HG03521 (cell line): ENCODE measurements around the gene NSFL1C.
"Not testable (repeated sequence)": the region's sequence is repeated elsewhere in the genome, so short reads cannot be mapped to it uniquely, and the experiment has no call there.

Experiments used
- ATAC-seq: cut with Tn5 transposase; IDR thresholded peaks from one replicate; pipeline ENCODE4 v1.9.1; 2021; ENCODE audit warnings: mild to moderate bottlenecking, moderate library complexity; ENCODE audit not compliant: unreplicated experiment

Gene NSFL1C

DNA sequence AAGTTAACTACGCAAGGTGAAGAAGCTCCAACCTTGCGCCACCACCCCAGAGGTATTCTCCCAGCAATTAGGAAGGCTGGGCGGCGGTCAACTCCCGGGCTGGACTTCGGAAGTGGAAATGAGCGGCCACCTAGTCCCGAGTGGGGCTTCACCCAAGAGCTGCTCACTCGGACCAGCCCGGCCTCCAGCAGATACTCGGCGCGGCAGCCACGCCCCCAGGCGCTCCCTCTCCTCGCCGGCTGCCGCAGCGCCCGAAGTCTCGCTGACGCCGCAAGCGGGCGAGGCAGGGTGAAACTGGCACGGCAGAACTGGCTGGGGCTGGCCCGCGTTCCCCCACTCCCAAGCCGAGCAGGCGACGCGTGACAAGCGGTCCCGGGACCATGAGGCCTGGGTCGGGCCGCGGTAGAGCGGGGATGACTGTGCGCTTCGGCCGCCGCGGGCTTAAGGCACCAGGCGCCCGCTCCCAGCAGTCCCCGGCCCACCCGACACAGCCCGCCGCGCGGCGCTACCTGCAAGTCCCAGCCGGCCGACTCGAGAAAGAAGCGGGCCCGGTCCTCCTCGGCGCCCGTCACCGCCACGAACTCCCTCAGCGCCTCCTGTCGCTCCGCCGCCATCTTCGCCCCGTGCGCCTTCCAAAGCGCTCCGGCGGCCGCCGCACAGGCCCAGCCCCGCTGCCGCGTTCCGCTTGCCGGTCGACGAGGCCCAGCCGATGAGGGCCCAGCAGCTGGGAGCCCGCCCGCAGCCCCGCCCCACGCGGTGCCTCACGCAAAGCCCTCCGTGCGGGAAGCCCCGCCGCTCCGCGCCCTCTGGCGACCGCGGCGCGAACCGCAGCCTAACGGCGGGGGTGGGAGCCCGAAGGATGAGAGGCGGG is at the start of gene NSFL1C:
Gene NSFL1C (minus strand): TSS at position 639 of the 871 bp plus-strand sequence. CDS start 25 bp downstream, at position 614.
- peak; percentile 88 for ATAC-seq

DNA sequence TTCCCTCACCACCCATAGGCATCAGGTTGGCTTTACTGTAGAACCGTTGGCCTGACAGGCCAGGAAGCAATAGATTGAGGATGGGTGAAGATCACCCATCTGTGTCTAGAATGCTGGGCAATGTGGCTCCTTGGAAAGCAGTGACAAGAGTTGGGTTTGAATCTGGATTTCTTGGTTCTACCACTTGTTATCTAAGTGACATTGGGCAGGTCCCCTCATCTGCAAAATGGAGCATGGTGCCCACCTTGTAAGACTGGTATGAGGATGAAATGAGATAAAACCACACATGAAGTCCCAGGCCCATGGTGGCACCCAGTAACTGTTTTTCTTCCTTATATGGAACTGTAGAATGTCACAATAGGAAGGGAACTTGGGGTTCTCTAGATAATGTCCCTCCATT is 47.2 kb upstream of the NSFL1C start:
- ATAC-seq: no peak

DNA sequence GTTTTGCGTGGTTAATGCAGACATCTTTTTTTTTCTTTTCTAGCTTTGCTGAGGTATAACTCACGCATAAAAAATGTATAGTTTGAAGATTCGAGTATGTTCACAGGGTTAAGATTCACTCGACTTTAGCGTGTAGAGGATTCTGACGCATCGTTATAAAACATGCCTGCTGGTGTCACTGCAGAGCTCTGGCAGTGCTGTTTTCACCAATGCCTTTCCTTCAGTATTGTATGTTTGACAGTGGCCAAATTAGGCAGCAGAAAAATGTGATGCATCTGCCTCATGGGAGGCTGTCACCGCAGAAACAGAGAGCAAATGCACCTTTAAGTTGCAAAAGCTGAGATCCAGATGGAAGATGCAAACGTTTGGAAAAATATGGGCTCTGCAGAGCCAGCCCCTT is 42.6 kb upstream of the NSFL1C start:
- no peak for ATAC-seq

DNA sequence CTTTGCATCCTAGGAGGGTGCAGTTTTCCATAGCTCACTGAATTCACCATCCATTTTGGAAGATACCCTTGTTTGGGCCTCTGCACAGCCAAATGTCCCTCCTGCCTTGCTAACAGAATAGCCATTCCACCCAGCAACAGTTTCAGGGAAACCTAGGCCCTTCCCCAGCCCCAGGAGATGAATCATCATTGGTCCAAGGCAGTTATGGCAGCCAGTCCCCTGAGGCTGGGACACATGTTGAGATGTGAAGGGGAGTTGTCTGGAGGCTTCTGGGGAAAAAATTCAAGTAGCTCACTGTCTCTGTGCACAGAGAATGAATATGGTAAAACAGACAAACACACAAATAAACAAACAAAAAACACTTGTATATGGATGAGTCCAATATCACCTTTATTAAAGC is 41.9 kb upstream of the NSFL1C start:
- ATAC-seq: no peak

DNA sequence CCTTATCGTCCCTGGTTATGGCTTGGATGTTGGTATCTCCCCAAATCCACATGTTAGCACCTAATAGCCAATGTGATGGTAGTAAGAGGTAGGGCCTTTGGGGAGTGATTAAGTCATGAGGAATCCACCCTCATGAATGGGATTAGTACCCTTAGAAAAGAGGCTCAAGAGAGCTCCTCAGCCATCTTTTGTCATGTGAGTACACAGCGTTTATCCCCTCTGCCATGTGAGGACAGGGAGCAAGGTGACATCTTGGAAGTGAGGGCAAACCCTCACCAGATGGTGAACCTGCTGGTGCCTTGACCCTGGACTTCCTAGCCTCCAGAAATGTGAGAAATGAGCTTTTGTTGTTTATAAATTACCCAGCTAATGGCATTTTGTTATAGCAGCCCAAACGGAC is 40.6 kb upstream of the NSFL1C start:
- ATAC-seq: no peak

DNA sequence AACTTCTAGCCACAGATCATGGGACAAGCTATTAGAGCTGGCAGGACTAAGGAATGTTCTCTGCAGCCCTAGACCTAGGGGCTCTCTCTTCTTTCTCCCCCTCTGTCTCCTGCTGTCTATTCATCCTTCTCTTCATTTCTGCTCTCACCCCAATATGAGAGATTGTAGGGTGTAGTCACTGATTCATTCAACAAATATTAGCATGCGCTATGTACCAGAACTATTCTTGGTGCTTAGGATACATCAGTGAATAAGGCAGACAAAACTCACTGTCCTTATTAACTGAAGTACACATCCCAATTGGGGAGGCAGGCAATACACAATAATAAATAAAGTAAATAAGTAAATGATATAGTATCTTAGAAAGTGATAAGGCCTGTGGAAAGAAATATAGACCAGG is 39.2 kb upstream of the NSFL1C start:
- ATAC-seq: no peak

DNA sequence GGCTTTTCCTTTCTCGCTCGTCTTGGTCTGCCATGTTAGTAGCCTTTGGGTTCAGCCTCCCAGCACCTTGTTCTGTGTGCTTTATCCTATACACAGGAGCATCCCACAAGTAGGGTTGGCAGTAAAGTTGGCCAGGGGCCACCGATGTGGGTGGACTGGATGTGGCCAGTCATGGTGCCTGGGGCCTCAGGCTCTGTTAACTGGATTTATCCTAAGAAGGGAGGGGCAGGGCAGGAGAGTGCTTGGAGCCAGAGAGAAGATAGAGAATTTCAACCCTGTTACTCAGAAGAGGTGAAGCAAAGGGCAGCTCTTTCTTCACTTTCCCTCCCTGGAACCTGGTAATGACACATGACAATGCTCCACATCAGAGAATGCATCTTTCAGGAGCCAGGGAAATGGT is 38.7 kb upstream of the NSFL1C start:
- ATAC-seq: no peak

DNA sequence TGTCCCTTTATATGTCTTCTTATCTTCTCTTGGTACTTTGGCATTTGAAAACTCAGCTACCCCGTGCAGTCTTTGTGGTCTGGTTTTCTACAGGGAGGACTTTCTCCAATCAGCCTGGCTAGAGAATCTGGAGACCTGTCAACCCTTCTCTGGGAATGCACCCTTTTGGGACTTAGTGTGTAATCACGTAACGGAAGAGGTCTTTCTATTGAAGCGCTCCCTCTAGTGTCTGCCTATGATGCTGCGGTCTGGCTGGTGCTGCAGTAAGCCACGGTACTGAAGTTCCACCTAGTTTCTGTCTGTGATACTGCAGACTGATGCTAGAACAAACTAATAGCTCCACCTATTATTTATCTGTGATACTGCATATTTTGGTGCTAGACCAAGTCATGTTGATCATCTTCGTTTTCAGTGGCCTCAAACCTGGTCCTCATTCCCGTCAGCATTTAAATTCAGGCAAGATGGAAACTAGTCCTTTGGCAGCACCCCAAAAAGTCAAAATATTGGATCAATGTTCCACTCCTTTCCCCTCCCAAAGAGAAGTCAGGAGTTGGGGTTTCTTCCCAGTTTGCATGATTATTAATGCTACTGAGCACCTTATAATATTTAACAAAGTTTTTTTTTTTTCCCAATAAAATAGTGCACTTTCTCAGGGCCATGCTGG is 37.0 kb upstream of the NSFL1C start:
- ATAC-seq: peak; percentile 95

DNA sequence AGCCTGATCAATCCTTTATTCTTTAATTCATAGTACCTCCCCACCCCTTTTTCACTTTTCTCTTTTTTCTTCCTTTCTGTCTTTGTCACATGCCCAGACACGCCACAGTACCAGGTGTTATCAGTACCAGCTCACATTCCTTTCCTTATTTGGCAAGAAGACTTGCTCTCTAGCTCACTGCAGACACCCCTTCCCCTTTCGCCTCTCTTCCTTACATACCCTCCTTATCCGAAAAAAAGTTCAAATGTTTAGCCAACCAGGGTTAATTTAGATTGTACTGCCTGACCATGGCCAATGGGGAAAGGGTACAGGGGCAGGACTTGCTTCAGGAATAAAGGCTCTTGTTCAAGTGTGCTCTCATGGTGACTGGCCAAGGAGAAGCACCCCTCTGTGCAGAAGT is 33.8 kb upstream of the NSFL1C start:
- ATAC-seq: no peak

DNA sequence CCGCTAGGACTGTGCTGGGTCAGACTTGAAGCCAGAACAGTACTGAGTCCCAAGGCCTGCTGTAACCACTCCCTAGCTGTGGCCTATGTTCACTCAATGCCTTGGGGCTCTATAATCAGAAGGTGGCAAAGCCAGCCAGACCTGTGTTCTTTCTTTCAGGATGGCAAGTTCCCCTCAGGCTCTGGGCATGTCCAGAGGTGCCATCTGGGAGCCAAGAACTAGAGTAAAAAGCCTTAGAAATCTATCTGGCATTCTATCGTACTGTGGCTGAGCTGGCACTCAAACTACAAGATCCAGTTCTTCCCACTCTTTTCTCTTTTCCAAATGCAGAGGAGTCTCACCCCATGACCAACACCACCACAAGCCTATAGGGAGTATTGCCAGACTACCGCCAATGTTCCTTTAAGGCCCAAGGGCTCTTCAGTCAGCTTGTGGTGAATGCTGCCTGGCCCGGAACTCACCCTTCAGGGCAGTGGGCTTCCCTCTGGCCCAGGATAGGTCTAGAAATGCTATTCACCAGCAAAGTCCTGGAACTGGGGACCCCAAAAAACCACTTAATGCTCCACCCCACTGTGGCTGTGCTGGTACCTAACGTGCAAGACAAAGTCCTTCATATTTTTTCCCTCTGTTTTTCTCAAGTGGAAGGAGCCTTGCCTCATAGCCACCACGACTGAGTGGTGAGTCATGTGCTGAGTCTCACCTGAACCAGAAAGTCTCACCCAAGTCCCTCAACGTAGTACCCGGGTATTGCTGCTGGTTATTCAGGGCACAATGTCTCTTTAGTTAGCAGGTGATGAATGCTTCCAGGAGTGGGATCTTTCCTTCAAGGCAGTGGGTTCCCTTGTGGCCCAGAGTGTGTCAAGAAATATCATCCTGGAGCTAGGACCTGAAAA is 33.1 kb upstream of the NSFL1C start:
- no peak for ATAC-seq

DNA sequence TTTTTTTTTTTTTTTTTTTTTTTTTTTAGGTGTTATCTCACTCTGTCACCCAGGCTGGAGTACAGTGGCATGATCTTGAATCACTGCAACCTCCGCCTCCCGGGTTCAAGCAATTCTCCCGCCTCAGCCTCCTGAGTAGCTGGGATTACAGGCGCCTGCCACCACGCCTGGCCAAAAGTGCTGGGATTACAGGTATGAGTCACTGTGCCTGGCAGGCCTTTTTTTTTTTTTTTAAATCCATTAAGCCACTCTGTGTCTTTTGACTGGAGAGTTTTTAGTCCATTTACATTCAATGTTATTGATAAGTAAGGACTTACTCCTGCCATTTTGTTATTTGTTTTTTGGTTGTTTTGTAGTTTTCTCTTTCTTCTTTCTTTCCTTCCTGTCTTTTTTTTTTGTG is 30.7 kb upstream of the NSFL1C start:
- ATAC-seq: not testable (repeated sequence)

DNA sequence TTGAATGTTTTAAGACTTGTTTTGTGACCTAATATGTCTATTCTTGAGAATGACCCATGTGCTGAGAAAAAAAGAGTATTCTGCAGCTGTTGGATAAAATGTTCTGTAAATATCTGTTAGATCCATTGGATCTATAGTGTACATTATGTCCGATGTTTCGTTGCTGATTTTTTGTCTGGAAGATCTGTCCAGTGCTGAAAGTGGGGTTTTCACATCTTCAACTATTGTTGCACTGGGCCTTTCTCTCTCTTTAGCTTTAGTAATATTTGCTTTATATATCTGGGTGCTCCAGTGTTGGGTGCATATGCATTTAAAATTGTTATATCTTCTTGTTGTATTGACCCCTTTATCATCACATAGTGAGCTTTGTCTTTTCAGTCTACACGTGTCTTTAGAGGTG is 30.3 kb upstream of the NSFL1C start:
- ATAC-seq: no peak

DNA sequence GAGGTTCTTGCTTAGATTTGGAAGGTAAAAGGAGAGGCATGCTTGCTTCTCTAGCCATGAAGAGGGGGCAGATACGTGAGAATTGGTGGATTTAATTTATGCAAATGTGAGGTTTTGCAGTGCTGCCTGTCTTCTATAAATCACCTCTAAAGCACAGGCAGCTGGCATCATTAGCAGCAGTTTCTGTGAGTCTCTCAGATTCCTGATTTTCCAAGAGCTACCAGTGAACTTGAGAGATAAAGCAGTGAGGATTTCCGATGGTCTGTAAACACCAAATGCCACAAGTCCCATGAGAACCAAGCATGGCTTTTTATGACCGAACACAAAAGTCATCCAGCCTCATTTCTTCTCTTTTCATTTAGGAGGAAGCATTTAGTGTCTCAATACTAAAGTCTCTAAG is 27.8 kb upstream of the NSFL1C start:
- no peak for ATAC-seq

DNA sequence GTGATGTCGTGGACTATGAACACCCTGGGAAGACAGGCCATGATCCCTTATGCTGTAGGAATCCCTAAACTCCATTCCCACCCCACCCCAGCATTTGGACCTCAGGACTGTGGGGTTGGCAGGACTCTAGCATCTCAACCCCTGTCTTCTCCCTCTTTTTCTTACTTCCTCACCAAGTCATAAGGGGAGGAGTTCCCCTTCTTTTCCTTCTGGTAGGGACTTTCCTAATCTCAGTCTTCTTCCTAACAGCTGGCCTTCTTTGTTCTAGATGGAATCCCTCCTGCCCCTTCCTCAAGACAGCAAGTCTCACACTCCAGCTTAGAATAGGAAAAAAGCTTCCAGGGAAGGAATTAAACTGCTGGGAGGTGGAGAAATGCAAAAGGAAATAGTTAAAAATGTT is 26.9 kb upstream of the NSFL1C start:
- ATAC-seq: no peak

DNA sequence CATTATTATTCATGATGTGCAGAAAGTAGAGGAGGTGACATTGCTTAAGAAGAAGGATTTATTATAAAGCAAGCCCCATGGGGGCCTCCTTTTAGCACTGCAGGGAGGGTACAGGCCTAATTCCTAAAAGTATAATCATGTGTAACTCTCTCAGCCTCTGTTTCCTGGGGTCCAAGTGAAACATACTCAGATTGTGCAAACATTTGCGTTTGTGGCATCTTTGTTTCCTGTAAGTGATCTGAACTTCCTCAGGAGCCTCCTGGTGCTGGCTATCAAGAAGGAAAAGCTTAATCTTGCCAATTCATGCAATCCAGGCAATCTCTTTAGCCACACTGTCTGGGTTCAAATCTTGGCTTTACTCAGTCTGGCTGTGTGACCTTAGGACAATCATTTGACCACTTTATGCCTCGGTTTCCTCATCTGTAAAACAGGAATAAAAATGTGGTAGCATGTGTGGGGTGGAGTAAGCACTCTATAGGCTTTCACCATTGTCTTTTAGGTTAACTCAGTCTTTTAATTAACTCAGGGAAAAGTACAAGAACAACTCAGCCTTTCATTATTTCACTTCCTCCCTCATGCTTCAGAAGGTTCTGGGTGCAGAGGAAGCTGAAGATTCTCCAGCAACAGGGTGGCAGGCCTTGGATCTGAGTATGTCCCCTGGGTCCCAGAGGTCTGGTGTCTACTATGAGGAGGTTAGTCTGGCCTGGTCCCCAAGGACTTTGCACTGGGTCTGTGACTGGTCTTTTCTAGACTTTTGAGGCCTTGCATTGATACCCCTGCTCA is 25.4 kb upstream of the NSFL1C start:
- no peak for ATAC-seq

DNA sequence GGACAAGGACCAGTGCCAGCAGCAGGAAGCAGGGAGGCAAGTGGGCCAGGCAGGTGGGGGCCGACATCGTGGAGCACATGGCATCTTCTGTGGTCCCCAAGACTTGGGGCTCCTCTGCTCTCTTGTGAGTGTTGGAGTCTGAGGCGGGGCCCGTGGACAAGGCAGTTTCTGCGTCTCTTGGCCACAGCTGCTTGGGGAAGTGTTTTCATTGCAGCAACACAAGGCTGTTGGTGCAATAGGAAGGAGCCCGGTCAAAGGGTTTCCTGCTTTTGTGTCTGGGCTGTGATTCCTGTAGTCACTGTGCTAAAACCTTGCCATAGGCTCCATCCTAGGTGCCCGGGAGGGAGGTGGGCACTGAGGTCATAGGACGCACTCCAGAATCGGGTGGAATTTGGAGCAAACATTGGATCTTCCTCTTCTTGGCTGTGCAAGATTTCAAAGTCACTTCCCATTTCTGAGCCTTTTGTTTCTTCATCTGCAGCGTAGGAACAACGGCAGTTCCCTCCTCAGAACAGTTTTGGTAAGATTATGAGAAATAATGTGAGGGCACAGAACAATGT is 24.7 kb upstream of the NSFL1C start, which contains the start of gene SIRPB2:
Gene SIRPB2 (minus strand): TSS at position 140 of the 560 bp plus-strand sequence. CDS start 61 bp downstream, at position 79.
- no peak for ATAC-seq

DNA sequence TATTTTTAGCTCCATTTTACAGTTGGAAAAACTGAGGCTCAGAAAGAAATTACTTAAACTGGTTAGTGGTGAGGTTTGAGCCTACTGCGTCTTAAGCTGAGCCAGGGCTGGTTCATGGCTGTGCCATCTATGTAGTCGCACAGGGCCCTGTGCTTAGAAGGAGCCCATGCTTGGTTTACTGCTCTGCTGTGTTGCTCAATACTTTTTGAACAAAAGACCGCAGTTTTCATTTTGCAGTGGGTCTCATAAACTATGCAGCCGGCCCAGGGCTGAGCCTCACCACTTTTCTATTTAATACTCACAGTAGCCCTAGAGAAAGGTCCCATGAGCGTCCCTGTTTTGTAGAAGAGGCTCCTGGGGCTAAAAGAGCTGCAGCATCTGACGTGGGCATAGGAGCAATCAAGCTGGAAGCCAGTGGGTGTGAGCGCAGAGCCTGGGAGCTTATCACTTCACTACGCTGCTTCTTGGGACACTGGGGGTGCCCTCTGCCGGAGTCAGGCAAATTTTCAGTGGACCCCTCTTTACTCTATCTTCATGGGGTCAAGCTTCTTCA is 24.1 kb upstream of the NSFL1C start:
- ATAC-seq: no peak

DNA sequence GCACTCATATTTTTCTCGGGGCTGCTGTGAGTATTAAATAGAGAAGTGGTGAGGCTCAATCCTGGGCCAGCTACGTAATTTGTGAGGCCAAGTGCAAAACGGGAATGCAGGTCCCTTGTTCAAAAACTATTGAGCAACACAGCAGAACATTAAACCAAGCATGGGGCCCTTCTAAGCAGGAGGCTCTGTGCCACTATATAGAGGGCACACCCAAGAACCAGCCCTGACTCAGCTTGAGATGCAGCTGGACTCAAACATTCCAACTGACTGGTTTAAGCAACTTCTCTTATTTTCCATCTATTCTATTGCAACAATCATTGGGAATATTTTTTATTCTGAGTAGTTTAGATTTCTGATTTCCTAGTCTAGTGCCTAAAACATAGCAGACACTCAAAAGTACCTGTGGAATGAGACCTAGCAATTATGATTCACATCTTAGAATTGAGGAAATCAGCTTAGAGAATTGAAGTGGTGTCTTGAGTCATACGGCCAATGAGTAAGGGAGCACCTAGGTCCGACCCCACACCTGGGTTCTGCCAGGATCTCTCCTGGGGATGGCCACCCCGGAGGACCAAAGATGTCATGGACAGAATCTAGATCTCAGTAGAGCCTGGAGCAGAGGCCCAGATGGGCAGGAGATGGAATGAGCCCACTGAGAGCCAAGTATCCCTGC is 23.3 kb upstream of the NSFL1C start:
- ATAC-seq: no peak

DNA sequence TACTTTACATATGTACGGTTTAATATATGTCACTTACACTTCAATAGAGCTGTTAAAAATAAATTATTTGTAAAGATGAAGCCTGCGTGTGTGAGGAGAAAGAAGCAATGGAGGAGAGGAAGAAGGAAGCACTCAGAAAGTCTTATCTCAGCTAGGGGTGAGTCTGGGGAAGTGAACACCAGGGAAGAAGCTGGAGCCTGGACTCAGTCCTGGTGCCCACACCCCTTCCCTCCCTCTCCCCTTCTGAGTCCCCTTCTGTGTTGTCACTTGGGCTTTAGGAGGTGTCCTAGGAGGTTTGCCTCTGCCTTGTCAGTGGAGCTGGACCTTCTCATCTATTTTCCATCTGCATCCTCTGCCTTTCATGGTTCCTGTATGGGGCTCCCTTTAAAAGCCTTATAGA is 22.7 kb upstream of the NSFL1C start:
- no peak for ATAC-seq
